HUES6 (cell line): ENCODE results near the gene RNF31.

Experiments
- H3K27ac ChIP-seq: 2 replicates; pipeline ENCODE4 v1.7.0; 2013; ENCODE audit warnings: low read depth, mild to moderate bottlenecking, low read length, inconsistent platforms
- H3K27me3 ChIP-seq: 2 replicates; pipeline ENCODE4 v1.6.1; 2013; ENCODE audit warnings: low read length; ENCODE audit not compliant: control insufficient read depth, insufficient read depth
- H3K36me3 ChIP-seq: 2 replicates; pipeline ENCODE4 v1.6.1; 2013; ENCODE audit warnings: low read length; ENCODE audit not compliant: control insufficient read depth, insufficient read depth
- H3K4me1 ChIP-seq: 2 replicates; pipeline ENCODE4 v1.6.1; 2013; ENCODE audit warnings: low read length; ENCODE audit not compliant: control insufficient read depth, insufficient read depth
- H3K4me3 ChIP-seq: 2 replicates; pipeline ENCODE4 v1.5.1; 2013; ENCODE audit warnings: low read depth, low read length
- H3K9ac ChIP-seq: one replicate; pipeline ENCODE4 v1.6.1; 2013; ENCODE audit warnings: mild to moderate bottlenecking, low read length
- H3K9me3 ChIP-seq: 2 replicates; pipeline ENCODE4 v1.6.1; 2013; ENCODE audit warnings: low read depth, low read length; ENCODE audit not compliant: control insufficient read depth, insufficient read depth

Gene RNF31

DNA sequence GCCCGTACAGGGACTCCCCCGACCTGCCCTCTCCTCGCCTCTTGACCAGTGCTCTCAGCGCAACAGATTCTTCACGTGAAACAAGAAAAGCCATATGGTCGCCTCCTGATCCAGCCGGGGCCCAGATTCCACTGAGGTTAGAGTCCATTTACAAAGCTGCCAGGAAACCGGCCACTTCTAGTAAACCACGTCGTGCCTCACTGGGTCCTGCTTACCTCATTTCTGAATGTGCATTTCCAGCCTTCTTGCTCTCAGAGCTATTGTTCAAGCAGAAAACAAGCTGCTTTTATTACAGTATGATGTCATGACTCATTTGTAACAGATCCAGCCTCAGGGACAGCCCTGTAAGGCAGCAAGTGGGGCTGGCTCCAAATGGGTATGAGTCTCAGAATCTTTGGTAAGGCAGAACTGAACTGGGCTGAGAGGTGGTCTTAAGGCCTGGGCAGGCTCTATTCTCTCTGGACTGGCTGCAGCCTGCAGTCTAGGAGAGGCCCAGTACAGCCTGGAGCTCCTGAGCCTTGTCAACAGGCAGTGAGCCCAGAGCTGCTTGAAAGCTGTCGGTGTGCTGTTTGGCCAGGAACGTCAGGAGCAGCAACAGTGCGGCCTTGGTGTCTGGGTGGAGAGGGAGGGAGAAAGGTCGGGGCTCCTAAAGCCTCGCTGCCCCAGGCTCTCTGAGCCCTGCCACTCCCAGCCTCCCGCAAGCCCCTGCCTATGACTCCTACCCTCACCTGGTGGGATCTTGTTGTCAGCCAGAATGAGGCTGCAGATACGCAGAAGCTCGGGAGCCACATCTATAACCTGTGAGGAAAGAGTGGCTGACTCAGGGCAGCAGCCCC lies 32.9 kb downstream of the RNF31 start:
- no peak overlapping the region for H3K4me3 ChIP-seq
- no peak overlapping the region for H3K9ac ChIP-seq
- no peaks in the 10 kb centered on the region for H3K9me3 ChIP-seq
- peaks cover 92% of the 10 kb centered on the region for H3K36me3 ChIP-seq
- H3K27ac ChIP-seq = no peak overlapping the region
- H3K4me1 ChIP-seq = no peaks in the 10 kb centered on the region
- H3K27me3 ChIP-seq = no peaks in the 10 kb centered on the region

DNA sequence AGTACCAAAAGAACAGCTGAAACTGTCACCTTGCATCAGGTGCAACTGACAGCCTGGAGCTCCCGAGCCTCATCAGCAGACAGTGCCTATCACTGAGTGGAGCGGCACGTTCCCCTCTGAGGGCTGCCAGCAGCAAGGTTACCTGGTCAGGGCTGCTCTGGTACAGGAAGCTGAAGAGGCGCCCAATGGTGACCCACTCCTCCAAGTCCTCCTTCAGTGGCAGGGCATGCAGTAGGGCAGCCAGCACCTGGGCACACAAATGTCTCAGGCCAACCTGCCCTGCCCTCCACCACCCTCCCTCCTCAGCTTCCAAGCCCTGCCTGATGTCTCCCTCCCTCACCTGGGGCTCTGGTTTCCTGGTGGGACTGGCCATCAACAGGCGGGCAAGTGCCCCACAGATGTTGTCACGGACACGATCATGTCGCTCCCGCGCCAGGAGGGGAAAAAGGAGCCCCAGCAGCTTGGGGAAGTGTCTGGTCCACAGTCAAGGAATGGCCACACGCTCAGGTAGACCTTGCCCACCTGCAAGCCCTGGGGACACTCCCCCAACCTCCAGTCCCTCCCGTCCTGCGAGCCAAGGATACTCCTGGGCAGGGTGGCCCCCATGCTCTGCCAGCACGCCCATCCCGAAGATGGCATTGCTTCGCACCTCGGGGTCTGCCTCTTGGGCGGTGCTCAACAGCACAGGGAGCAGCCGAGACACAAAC lies 34.2 kb downstream of the RNF31 start:
- Histone ChIP-seq H3K4me1 (no peaks in the 10 kb centered on the region), H3K36me3 (peaks cover 100% of the 10 kb centered on the region), H3K9me3 (no peaks in the 10 kb centered on the region), H3K27me3 (no peaks in the 10 kb centered on the region), H3K27ac (no peak overlapping the region), H3K9ac (no peak overlapping the region), H3K4me3 (no peak overlapping the region)

GRCh38 chr14:24182110-24182882 lies 35.0 kb downstream of the RNF31 start:
- Histone ChIP-seq H3K36me3 (peaks cover 100% of the 10 kb centered on the region), H3K27ac (no peak overlapping the region), H3K9me3 (no peaks in the 10 kb centered on the region), H3K4me1 (no peaks in the 10 kb centered on the region), H3K9ac (no peak overlapping the region), H3K27me3 (no peaks in the 10 kb centered on the region), H3K4me3 (no peak overlapping the region)

- H3K9me3 ChIP-seq = no peaks in the 10 kb centered on the region
- no peak overlapping the region for H3K9ac ChIP-seq
- peaks cover 5% of the 10 kb centered on the region; the same call in 1 of the 2 replicates for H3K4me1 ChIP-seq
- no peak overlapping the region for H3K27ac ChIP-seq
- H3K4me3 ChIP-seq = no peak overlapping the region
- H3K36me3 ChIP-seq = peaks cover 97% of the 10 kb centered on the region
- H3K27me3 ChIP-seq = no peaks in the 10 kb centered on the region
Measured at GRCh38 chr14:24183014-24183481, 35.8 kb downstream of the RNF31 start.

- Histone ChIP-seq H3K27me3 (no peaks in the 10 kb centered on the region), H3K4me3 (no peak overlapping the region), H3K36me3 (peaks cover 84% of the 10 kb centered on the region), H3K9me3 (no peaks in the 10 kb centered on the region), H3K9ac (no peak overlapping the region), H3K27ac (no peak overlapping the region), H3K4me1 (peaks cover 5% of the 10 kb centered on the region; the same call in 1 of the 2 replicates)
Measured at GRCh38 chr14:24184104-24184970, 37.0 kb downstream of the RNF31 start.

- Histone ChIP-seq H3K4me1 (peaks cover 5% of the 10 kb centered on the region; the same call in 1 of the 2 replicates), H3K27me3 (no peaks in the 10 kb centered on the region), H3K27ac (no peak overlapping the region), H3K9me3 (no peaks in the 10 kb centered on the region), H3K9ac (no peak overlapping the region), H3K36me3 (peaks cover 80% of the 10 kb centered on the region), H3K4me3 (no peak overlapping the region)
Measured at GRCh38 chr14:24185026-24185425, 37.7 kb downstream of the RNF31 start.

GRCh38 chr14:24185741-24186140 lies 38.4 kb downstream of the RNF31 start:
- H3K36me3 ChIP-seq = peaks cover 78% of the 10 kb centered on the region

DNA sequence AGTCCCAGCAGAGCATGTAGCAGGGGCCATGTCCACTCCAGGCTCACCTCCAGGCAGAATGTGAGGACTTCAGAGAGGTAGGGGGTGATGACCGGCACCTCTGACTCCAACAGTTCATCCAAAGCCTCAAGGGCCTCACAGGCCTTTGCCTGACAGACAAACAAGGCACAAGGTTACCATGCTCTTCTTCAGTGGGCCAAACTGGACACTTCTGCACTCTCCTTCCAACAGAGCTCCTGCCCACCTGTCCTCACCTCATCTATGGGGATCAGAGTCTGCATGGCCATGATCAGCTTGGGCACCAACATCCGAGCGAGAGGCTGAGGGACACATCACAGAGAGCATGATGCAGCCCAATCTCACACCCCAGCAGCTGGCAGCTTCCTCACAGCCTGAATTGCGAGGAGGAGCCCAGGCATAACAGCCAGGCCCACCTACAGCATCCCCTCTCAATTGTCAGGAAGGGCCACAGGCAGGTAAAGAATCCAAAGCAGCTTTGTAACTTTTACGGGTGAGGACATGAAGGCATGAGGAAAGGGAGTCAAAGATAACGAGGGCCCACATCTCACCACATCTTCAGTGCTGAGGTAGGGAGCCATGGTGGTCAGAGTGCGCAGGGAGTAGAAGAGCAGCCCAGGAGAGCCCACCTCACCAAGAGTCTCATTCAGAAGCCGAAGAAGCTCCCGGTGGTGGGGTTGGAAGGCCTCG lies 39.7 kb downstream of the RNF31 start:
- peaks cover 69% of the 10 kb centered on the region for H3K36me3 ChIP-seq
- no peaks in the 10 kb centered on the region for H3K27me3 ChIP-seq
- H3K4me1 ChIP-seq = peaks cover 5% of the 10 kb centered on the region; the same call in 1 of the 2 replicates
- H3K4me3 ChIP-seq = no peak overlapping the region
- no peak overlapping the region for H3K27ac ChIP-seq
- H3K9ac ChIP-seq = no peak overlapping the region
- H3K9me3 ChIP-seq = no peaks in the 10 kb centered on the region

More at GRCh38 chr14:24185741-24186140, 38.4 kb downstream of the RNF31 start:
- Histone ChIP-seq H3K27ac (no peak overlapping the region), H3K4me1 (peaks cover 5% of the 10 kb centered on the region; the same call in 1 of the 2 replicates), H3K27me3 (no peaks in the 10 kb centered on the region), H3K9ac (no peak overlapping the region), H3K4me3 (no peak overlapping the region), H3K9me3 (no peaks in the 10 kb centered on the region)

GRCh38 chr14:24187539-24187915 lies 40.2 kb downstream of the RNF31 start:
- peak overlapping the region; percentile 86 for H3K4me3 ChIP-seq
- no peaks in the 10 kb centered on the region for H3K9me3 ChIP-seq
- H3K4me1 ChIP-seq = peaks cover 5% of the 10 kb centered on the region; the same call in 1 of the 2 replicates
- no peaks in the 10 kb centered on the region for H3K27me3 ChIP-seq
- no peak overlapping the region for H3K9ac ChIP-seq
- no peak overlapping the region for H3K27ac ChIP-seq
- H3K36me3 ChIP-seq = peaks cover 69% of the 10 kb centered on the region
